ENCODE data around the gene INPP5D.

GRCh38 chr2:233090879-233091278, 30.7 kb downstream of the INPP5D start:
- TF ChIP-seq CTCF (IDR thresholded peaks at IDR 0.05) = no peak
- TF ChIP-seq POLR2A (IDR thresholded peaks at IDR 0.05) = no peak

Data from testis (tissue), 2 donors.